ENCODE measurements around the gene SPEG. TPM values are rescaled to one million over a fixed set of nuclear protein-coding genes. Genes with fewer than 3 reads are reported as not detected.

Gene SPEG
- total and polyA plus RNA-seq, 3 experiments from 2014 or later: 0.48 to 1.0 (median 0.94) TPM

DNA sequence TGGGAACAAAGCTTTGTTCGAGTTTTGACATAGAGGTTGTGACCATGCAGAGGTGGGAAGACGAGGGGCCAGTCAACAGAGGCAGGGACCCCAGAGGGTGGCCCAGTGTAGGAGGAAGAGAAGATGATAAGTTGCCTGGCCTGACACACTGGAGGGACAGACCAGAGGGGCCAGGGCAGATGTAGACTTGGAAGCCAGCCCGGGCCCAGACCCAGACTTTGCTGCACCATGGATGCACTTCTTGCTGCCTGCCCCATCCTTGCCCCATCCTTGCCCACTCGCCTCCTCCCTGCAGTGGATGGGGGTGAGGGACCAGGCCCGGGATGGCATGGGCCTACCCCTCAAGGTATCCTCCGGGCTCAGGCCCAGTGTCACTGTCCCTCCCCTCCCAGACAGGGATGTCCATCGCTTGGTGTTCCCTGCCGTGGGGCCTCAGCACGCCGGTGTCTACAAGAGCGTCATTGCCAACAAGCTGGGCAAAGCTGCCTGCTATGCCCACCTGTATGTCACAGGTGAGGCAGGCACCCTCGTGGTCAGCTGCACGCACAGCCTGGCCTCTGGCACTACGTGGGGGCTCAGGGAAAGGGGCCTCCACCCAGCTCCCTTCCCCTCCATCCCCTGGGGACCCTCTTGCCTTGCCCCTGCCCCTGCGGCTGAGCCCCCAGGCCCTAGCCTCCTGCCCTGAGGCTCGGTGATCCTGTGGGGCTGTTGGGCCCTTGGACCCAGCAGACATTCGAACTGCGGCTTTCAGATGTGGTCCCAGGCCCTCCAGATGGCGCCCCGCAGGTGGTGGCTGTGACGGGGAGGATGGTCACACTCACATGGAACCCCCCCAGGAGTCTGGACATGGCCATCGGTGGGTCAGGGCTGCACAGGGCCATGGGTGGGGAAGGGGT, 37.1 kb downstream of the SPEG start:
- Mint-ChIP-seq H3K27me3 (peaks cover 5% of the 10 kb centered on the region in 2 donors), H3K9me3 (no peaks in the 10 kb centered on the region), H3K4me3 (peak overlapping the region in 1 of 7 donors; percentile 27), H3K4me1 (peaks cover 4 to 5% (median 4%) of the 10 kb centered on the region in 3 donors), H3K27ac (no peak overlapping the region), H3K36me3 (no peaks in the 10 kb centered on the region)
- no peaks in the 10 kb centered on the region for H3K36me3 ChIP-seq (ENCODE audit: insufficient read depth, low read length)
- POLR2A ChIA-PET: no interaction called here
- DNase-seq: no peak
- H3K9me3 ChIP-seq (ENCODE audit: low read length): no peaks in the 10 kb centered on the region
- CTCF ChIA-PET: no interaction called here
- no peak overlapping the region for H3K4me3 ChIP-seq (ENCODE audit: low read length)
- no peaks in the 10 kb centered on the region for H3K27me3 ChIP-seq (ENCODE audit: insufficient read depth, low read length, poor library complexity, severe bottlenecking)
- no peak overlapping the region for H3K27ac ChIP-seq (ENCODE audit: low read depth, low read length)
- no peaks in the 10 kb centered on the region for H3K4me1 ChIP-seq (ENCODE audit: insufficient read depth, low read length)

DNA sequence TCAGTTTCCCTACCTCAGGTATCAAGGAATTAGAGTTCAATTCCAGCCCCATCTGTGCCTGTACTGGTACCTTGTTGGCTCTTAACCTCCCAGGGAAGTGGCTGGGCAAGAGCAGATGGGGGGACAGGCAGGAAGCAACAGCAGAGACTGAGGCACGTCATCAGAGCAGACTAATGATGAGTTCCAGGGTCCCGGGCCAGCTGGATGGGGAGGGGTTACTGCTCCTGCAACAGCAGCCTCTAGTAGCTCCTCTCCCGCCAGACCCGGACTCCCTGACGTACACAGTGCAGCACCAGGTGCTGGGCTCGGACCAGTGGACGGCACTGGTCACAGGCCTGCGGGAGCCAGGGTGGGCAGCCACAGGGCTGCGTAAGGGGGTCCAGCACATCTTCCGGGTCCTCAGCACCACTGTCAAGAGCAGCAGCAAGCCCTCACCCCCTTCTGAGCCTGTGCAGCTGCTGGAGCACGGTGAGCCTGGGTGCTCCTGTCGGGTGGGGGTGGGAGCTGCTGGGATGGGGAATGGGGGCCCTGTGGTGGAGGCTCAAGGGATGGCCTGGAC, 38.1 kb downstream of the SPEG start:
- Mint-ChIP-seq H3K9me3 (no peaks in the 10 kb centered on the region), H3K4me3 (no peak overlapping the region), H3K4me1 (peaks cover 4 to 5% (median 4%) of the 10 kb centered on the region in 3 donors), H3K27ac (no peak overlapping the region), H3K27me3 (peaks cover 5% of the 10 kb centered on the region in 2 donors), H3K36me3 (no peaks in the 10 kb centered on the region)
- Histone ChIP-seq H3K4me3 (ENCODE audit: low read length) (no peak overlapping the region), H3K27me3 (ENCODE audit: insufficient read depth, low read length, poor library complexity, severe bottlenecking) (no peaks in the 10 kb centered on the region), H3K27ac (ENCODE audit: low read depth, low read length) (no peak overlapping the region), H3K36me3 (ENCODE audit: insufficient read depth, low read length) (no peaks in the 10 kb centered on the region), H3K4me1 (ENCODE audit: insufficient read depth, low read length) (no peaks in the 10 kb centered on the region), H3K9me3 (ENCODE audit: low read length) (no peaks in the 10 kb centered on the region)
- no peak for DNase-seq
- CTCF ChIA-PET: interaction anchor here (1.5 kb wide), 1 partner anchor 57 kb away, joined by 7 read pairs; no protein-coding TSS in a partner anchor
- POLR2A ChIA-PET: no interaction called here

DNA sequence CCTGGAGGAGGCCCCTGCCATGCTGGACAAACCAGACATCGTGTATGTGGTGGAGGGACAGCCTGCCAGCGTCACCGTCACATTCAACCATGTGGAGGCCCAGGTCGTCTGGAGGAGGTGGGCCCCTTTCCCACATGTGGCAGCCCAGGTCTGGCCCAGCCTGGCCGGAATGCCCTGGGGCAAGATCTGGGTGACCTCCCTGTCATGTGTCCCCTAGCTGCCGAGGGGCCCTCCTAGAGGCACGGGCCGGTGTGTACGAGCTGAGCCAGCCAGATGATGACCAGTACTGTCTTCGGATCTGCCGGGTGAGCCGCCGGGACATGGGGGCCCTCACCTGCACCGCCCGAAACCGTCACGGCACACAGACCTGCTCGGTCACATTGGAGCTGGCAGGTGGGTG, 38.9 kb downstream of the SPEG start:
- ChIA-PET CTCF (interaction anchor here (1.5 kb wide), 1 partner anchor 56 kb away, joined by 7 read pairs; no protein-coding TSS in a partner anchor), POLR2A (no interaction called here)
- DNase-seq: no peak
- no peak overlapping the region for H3K4me3 ChIP-seq (ENCODE audit: low read length)
- no peaks in the 10 kb centered on the region for H3K36me3 ChIP-seq (ENCODE audit: insufficient read depth, low read length)
- Mint-ChIP-seq H3K27ac (no peak overlapping the region), H3K4me1 (peaks cover 4 to 5% (median 4%) of the 10 kb centered on the region in 3 donors), H3K27me3 (peaks cover 5% of the 10 kb centered on the region in 2 donors), H3K4me3 (no peak overlapping the region), H3K9me3 (no peaks in the 10 kb centered on the region), H3K36me3 (no peaks in the 10 kb centered on the region)
- H3K27me3 ChIP-seq (ENCODE audit: insufficient read depth, low read length, poor library complexity, severe bottlenecking): no peaks in the 10 kb centered on the region
- no peaks in the 10 kb centered on the region for H3K4me1 ChIP-seq (ENCODE audit: insufficient read depth, low read length)
- no peaks in the 10 kb centered on the region for H3K9me3 ChIP-seq (ENCODE audit: low read length)
- no peak overlapping the region for H3K27ac ChIP-seq (ENCODE audit: low read depth, low read length)

DNA sequence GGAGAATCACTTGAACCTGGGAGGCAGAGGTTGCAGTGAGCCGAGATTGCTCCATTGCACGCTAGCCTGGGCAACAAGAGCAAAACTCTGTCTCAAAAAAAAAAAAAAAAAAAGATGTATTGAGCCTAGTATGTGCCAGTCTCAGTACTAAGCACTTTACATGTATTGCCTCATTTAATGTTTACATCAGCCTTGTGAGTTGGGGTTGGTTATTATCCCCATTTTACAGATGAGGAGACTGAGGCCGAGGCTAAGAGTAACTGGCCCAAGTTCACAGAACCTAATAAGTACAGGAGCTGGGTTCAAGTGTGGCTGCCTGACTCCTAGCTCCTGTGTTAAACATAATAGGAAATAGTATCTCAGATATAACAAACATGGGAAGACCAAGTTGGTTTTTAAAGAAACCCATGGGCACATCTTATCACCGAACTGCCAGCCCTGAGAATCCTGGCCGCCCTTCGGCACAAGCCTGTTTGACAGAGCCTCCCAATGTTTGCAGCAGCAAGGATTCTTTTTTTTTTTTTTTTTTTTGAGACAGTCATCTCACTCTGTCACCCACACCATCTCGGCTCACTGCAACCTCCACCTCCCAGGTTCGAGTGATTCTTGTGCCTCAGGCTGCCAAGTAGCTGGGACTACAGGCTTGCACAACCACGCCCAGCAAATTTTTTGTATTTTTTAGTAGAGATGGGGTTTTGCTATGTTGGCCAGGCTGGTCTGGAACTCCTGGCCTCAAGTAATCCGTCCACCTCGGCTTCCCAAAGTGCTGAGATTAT, 39.8 kb downstream of the SPEG start:
- ChIA-PET CTCF (interaction anchor here (0.7 to 1.5 kb wide), 3 partner anchors 19 to 55 kb away, joined by 3 to 7 read pairs (median 3); no protein-coding TSS in a partner anchor), POLR2A (no interaction called here)
- H3K27me3 Mint-ChIP-seq: peaks cover 5 to 7% of the 10 kb centered on the region in 2 donors
- Histone ChIP-seq H3K36me3 (ENCODE audit: insufficient read depth, low read length) (no peaks in the 10 kb centered on the region), H3K27ac (ENCODE audit: low read depth, low read length) (no peak overlapping the region), H3K27me3 (ENCODE audit: insufficient read depth, low read length, poor library complexity, severe bottlenecking) (no peaks in the 10 kb centered on the region), H3K4me3 (ENCODE audit: low read length) (no peak overlapping the region), H3K9me3 (ENCODE audit: low read length) (no peaks in the 10 kb centered on the region), H3K4me1 (ENCODE audit: insufficient read depth, low read length) (no peaks in the 10 kb centered on the region)
- no peak overlapping the region for H3K27ac Mint-ChIP-seq
- no peaks in the 10 kb centered on the region for H3K36me3 Mint-ChIP-seq
- no peak for DNase-seq
- H3K4me1 Mint-ChIP-seq: peaks cover 4 to 5% (median 4%) of the 10 kb centered on the region in 3 donors
- H3K4me3 Mint-ChIP-seq: no peak overlapping the region
- no peaks in the 10 kb centered on the region for H3K9me3 Mint-ChIP-seq

DNA sequence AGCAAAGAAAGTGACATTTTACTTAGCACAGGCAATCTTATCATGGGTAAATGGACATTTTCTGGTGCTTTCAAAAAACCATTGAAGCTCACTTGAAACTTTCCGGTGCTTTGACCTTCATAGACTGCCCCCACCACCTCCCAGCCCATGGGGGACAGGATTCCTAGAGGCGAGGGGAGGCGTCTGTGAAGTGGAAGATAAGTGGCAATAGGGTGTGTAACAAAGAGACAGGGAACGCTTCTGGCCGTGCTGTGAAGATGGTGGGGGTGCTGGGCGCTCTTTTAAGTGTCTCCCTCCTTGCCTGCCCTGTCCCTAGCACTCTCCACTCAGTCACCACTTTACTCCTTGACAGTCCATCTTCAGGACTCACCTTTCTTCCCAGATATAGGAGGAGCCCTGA, 40.6 kb downstream of the SPEG start:
- DNase-seq: no peak
- no peak overlapping the region for H3K27ac Mint-ChIP-seq
- no peak overlapping the region for H3K4me3 Mint-ChIP-seq
- Histone ChIP-seq H3K27ac (ENCODE audit: low read depth, low read length) (no peak overlapping the region), H3K9me3 (ENCODE audit: low read length) (no peaks in the 10 kb centered on the region), H3K36me3 (ENCODE audit: insufficient read depth, low read length) (no peaks in the 10 kb centered on the region), H3K4me3 (ENCODE audit: low read length) (no peak overlapping the region), H3K4me1 (ENCODE audit: insufficient read depth, low read length) (no peaks in the 10 kb centered on the region), H3K27me3 (ENCODE audit: insufficient read depth, low read length, poor library complexity, severe bottlenecking) (no peaks in the 10 kb centered on the region)
- peaks cover 5 to 11% of the 10 kb centered on the region in 2 donors for H3K27me3 Mint-ChIP-seq
- H3K9me3 Mint-ChIP-seq: no peaks in the 10 kb centered on the region
- CTCF ChIA-PET: interaction anchor here (0.7 to 1.3 kb wide), 4 partner anchors 20 to 56 kb away, joined by 3 to 4 read pairs (median 4); no protein-coding TSS in a partner anchor
- H3K36me3 Mint-ChIP-seq: no peaks in the 10 kb centered on the region
- H3K4me1 Mint-ChIP-seq: peaks cover 4 to 5% (median 4%) of the 10 kb centered on the region in 3 donors
- POLR2A ChIA-PET: no interaction called here

DNA sequence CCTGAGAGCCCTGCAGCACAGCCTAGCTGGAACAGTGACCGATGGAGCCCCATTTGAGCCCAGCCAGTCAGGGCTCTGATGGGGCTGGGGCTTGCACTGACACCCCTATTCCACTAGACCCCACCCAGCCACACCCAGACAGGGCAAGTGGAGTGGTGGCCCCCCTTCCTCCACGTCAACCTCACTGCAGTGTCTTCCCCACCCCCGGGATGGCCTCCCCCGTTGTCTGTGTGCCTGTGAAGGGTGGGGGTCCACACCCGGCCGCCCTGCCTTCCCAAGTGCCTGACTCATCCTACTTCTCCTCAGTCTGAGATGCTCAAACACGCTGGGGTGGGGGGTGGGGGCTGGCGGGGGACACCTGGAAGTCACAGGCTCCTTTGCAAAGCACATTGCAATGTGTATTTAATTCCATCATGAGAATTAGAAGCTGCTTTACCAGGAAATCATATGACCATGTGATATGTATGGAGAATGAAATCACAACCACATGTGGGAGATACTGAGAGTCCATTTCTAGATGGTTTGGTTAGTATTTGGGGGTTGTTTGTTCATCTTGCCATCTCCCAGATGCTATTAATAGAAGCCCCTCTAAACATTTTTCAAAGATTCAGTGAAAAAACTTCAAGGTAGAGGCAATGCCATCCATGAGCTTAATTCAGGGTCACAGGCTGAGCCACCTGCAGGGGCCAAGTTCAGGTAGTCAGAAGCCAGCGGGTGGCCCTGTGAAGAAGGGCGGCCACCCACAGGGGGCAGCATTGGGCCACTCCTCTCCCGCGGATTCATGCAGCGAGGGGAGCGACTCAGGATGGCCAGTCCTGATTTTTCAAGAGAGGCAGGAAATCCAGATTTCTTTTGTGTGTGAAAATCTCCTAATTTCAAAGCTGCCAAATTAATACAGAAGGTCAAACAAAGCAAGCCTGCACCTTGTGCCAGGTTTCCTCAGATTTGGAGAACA, 41.3 kb downstream of the SPEG start:
- no peak overlapping the region for H3K27ac Mint-ChIP-seq

DNA sequence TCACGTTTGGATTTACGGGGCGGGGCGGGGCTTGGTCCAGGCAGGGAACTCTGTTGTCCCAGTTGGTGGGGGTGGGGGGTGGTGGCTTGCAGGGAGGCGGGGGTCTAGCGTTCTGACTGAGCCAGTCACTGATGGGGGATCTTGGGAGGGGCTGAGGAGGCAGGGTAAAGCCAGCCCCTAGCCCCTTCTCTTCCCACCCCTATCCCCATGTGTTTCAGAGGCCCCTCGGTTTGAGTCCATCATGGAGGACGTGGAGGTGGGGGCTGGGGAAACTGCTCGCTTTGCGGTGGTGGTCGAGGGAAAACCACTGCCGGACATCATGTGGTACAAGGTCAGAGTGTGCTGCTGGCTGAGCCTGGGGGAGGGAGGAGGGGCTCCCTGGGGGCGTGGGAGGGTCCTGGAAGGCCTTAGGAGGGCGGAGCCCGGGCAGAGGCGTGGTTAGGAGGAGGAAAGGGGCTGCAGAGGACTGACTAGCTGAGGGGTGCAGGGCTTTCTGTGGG, 42.1 kb downstream of the SPEG start:
- DNase-seq: no peak
- Mint-ChIP-seq H3K4me3 (no peak overlapping the region), H3K36me3 (no peaks in the 10 kb centered on the region), H3K27ac (no peak overlapping the region), H3K4me1 (peaks cover 4 to 5% (median 4%) of the 10 kb centered on the region in 3 donors), H3K9me3 (no peaks in the 10 kb centered on the region), H3K27me3 (peaks cover 5 to 18% of the 10 kb centered on the region in 2 donors)
- Histone ChIP-seq H3K9me3 (ENCODE audit: low read length) (no peaks in the 10 kb centered on the region), H3K4me1 (ENCODE audit: insufficient read depth, low read length) (no peaks in the 10 kb centered on the region), H3K27ac (ENCODE audit: low read depth, low read length) (no peak overlapping the region), H3K36me3 (ENCODE audit: insufficient read depth, low read length) (no peaks in the 10 kb centered on the region), H3K27me3 (ENCODE audit: insufficient read depth, low read length, poor library complexity, severe bottlenecking) (no peaks in the 10 kb centered on the region), H3K4me3 (ENCODE audit: low read length) (no peak overlapping the region)
- ChIA-PET POLR2A (no interaction called here), CTCF (interaction anchor here (0.9 to 1.6 kb wide), 4 partner anchors 18 to 58 kb away, joined by 3 to 4 read pairs (median 3); no protein-coding TSS in a partner anchor)

More for the DNA sequence above, 41.3 kb downstream of the SPEG start:
- no peak overlapping the region for H3K4me3 Mint-ChIP-seq
- no peak overlapping the region for H3K27ac ChIP-seq (ENCODE audit: low read depth, low read length)
- no peaks in the 10 kb centered on the region for H3K9me3 Mint-ChIP-seq
- no peak overlapping the region for H3K4me3 ChIP-seq (ENCODE audit: low read length)
- DNase-seq: peak; percentile 18 to 63 (median 35)
- no peaks in the 10 kb centered on the region for H3K36me3 Mint-ChIP-seq
- ChIA-PET POLR2A (no interaction called here), CTCF (interaction anchor here (0.8 to 1.3 kb wide), 4 partner anchors 19 to 58 kb away, joined by 3 to 4 read pairs (median 4); no protein-coding TSS in a partner anchor)
- H3K9me3 ChIP-seq (ENCODE audit: low read length): no peaks in the 10 kb centered on the region
- H3K27me3 Mint-ChIP-seq: peaks cover 5 to 13% of the 10 kb centered on the region in 2 donors
- peaks cover 4 to 5% (median 4%) of the 10 kb centered on the region in 3 donors for H3K4me1 Mint-ChIP-seq
- no peaks in the 10 kb centered on the region for H3K27me3 ChIP-seq (ENCODE audit: insufficient read depth, low read length, poor library complexity, severe bottlenecking)
- no peaks in the 10 kb centered on the region for H3K4me1 ChIP-seq (ENCODE audit: insufficient read depth, low read length)
- H3K36me3 ChIP-seq (ENCODE audit: insufficient read depth, low read length): no peaks in the 10 kb centered on the region

Data from CD8-positive, alpha-beta memory T cell (primary cell).